H1 (cell line): Measurements from ENCODE around the gene NUP88. TPM values are rescaled to one million over a fixed set of nuclear protein-coding genes. Genes with fewer than 3 reads are reported as not detected.

Source experiments
- CTCF ChIA-PET: fragments of 300-600 bp; sonication (Branson Sonifier 250); formaldehyde crosslinking; loops from one replicate; lab custom pipeline; 2021; ENCODE audit not compliant: partially characterized antibody; lab: Charles Lee
- POLR2A ChIA-PET: fragments of 300-600 bp; sonication (Branson Sonifier 250); formaldehyde crosslinking; loops from one replicate; lab custom pipeline; 2021; ENCODE audit warnings: inconsistent platforms; ENCODE audit not compliant: partially characterized antibody; lab: Charles Lee
- DNase-seq, 2 experiments: peaks; one replicate each; pipeline versions ENCODE4 v3.0.0 to v3.0.0-alpha.2; 2010 to 2022; ENCODE audit warnings: low spot score in 2 of 2, low read depth in 1 of 2, mixed read lengths in 1 of 2
- FAIRE-seq: peaks from 2 replicates; lab custom pipeline; 2011; peaks lifted over from hg19 to GRCh38; lab: Jason Lieb, UNC
- H2AFZ ChIP-seq: 2 replicates; pipeline ENCODE4 v1.8.1; 2012; ENCODE audit warnings: low read length, inconsistent platforms
- H2AK5ac ChIP-seq: 2 replicates; pipeline ENCODE4 v1.6.1; 2013; ENCODE audit warnings: low read depth, low read length
- H2BK120ac ChIP-seq: replicated peaks from 2 replicates; pipeline ENCODE3; 2013; ENCODE audit warnings: low read depth, low read length, inconsistent platforms
- H2BK12ac ChIP-seq: 2 replicates; pipeline ENCODE4 v1.6.1; 2013; ENCODE audit warnings: low read depth, low read length
- H2BK15ac ChIP-seq: 2 replicates; pipeline ENCODE4 v1.6.1; 2013; ENCODE audit warnings: low read length
- H2BK20ac ChIP-seq: 2 replicates; pipeline ENCODE4 v1.6.1; 2013; ENCODE audit warnings: low read length
- H2BK5ac ChIP-seq: 2 replicates; pipeline ENCODE4 v1.6.1; 2013; ENCODE audit warnings: low read depth, low read length
- H3K14ac ChIP-seq: 2 replicates; pipeline ENCODE4 v1.6.1; 2013; ENCODE audit warnings: inconsistent platforms; ENCODE audit not compliant: insufficient read length
- H3K18ac ChIP-seq: 2 replicates; pipeline ENCODE4 v1.6.1; 2013; ENCODE audit warnings: low read length; ENCODE audit errors: extremely low read depth
- H3K23ac ChIP-seq: 2 replicates; pipeline ENCODE4 v1.6.1; 2013; ENCODE audit warnings: inconsistent platforms; ENCODE audit not compliant: insufficient read length
- H3K23me2 ChIP-seq: 2 replicates; pipeline ENCODE4 v1.6.1; 2013; ENCODE audit warnings: low read depth, low read length
- H3K27ac ChIP-seq: 2 replicates; pipeline ENCODE4 v1.6.1; 2011; ENCODE audit warnings: low read depth, low read length, inconsistent platforms
- H3K27me3 ChIP-seq, 4 experiments: replicated peaks in 1 of 4; 1 replicate in 1 of 4; 2 replicates in 3 of 4; pipeline versions ENCODE4 v1.6.1 to v1.8.1; 2011 to 2013; ENCODE audit warnings: low read length in 3 of 4, mild to moderate bottlenecking in 3 of 4, inconsistent platforms in 2 of 4, mixed read lengths in 2 of 4, moderate library complexity in 1 of 4; ENCODE audit not compliant: control insufficient read depth in 3 of 4, insufficient read depth in 3 of 4; ENCODE audit errors: extremely low read depth in 1 of 4
- H3K36me3 ChIP-seq, 4 experiments: 2 replicates each; pipeline versions ENCODE4 v1.6.1 to v1.8.1; 2011 to 2013; ENCODE audit warnings: mild to moderate bottlenecking in 4 of 4, low read length in 3 of 4, moderate library complexity in 2 of 4, control low read depth in 1 of 4, inconsistent platforms in 1 of 4; ENCODE audit not compliant: insufficient read depth in 4 of 4, control insufficient read depth in 2 of 4
- H3K4ac ChIP-seq: replicated peaks from 2 replicates; pipeline ENCODE3; 2013; ENCODE audit warnings: low read length, low read depth, mixed read lengths, inconsistent platforms; ENCODE audit not compliant: insufficient read length
- H3K4me1 ChIP-seq, 4 experiments: replicated peaks in 1 of 4; 1 replicate in 1 of 4; 2 replicates in 3 of 4; pipeline versions ENCODE4 v1.6.1 to v1.8.1; 2011 to 2013; ENCODE audit warnings: low read length in 3 of 4, inconsistent platforms in 2 of 4, mixed read lengths in 1 of 4; ENCODE audit not compliant: insufficient read depth in 4 of 4, control insufficient read depth in 3 of 4
- H3K4me2 ChIP-seq, 2 experiments: 2 replicates each; pipeline versions ENCODE4 v1.6.1 to v1.8.1; 2011 to 2013; ENCODE audit warnings: low read depth in 2 of 2, low read length in 2 of 2, control low read depth in 1 of 2, inconsistent platforms in 1 of 2, mild to moderate bottlenecking in 1 of 2; ENCODE audit not compliant: insufficient read depth in 1 of 2
- H3K4me3 ChIP-seq, 4 experiments: fragments of 200-600, 300-600 bp in 1 of 4; sonication (generic), shearing (Covaris generic), sonication (Bioruptor Twin) in 1 of 4; 2 replicates each; pipeline versions ENCODE4 v1.5.1 to v1.8.1; 2011 to 2016; ENCODE audit warnings: low read length in 4 of 4, low read depth in 3 of 4, control low read depth in 2 of 4, inconsistent platforms in 2 of 4, mild to moderate bottlenecking in 2 of 4, mixed read lengths in 1 of 4, moderate library complexity in 1 of 4; ENCODE audit not compliant: insufficient read depth in 2 of 4; ENCODE audit errors: extremely low read depth in 1 of 4
- H3K56ac ChIP-seq: replicated peaks from 2 replicates; pipeline ENCODE3; 2013; ENCODE audit warnings: low read depth, mild to moderate bottlenecking, mixed read lengths, low read length, inconsistent platforms; ENCODE audit not compliant: insufficient read length
- H3K79me1 ChIP-seq: 2 replicates; pipeline ENCODE4 v1.6.1; 2013; ENCODE audit warnings: low read depth, low read length, control low read depth
- H3K79me2 ChIP-seq, 2 experiments: 2 replicates each; pipeline versions ENCODE4 v1.6.1 to v1.8.1; 2012 to 2013; ENCODE audit warnings: low read length in 2 of 2, mild to moderate bottlenecking in 2 of 2, inconsistent platforms in 1 of 2; ENCODE audit not compliant: insufficient read depth in 2 of 2, control insufficient read depth in 1 of 2
- H3K9ac ChIP-seq, 4 experiments: replicated peaks in 1 of 4; 1 replicate in 1 of 4; 2 replicates in 3 of 4; pipeline versions ENCODE4 v1.6.1 to v1.8.1; 2011 to 2013; ENCODE audit warnings: low read depth in 3 of 4, low read length in 3 of 4, control low read depth in 2 of 4, mild to moderate bottlenecking in 2 of 4, moderate library complexity in 2 of 4, inconsistent platforms in 1 of 4; ENCODE audit errors: extremely low read depth in 1 of 4
- H3K9me3 ChIP-seq, 2 experiments: 2 replicates each; pipeline versions ENCODE4 v1.6.1 to v1.8.1; 2012 to 2013; ENCODE audit warnings: mild to moderate bottlenecking in 2 of 2, moderate library complexity in 2 of 2, control low read depth in 1 of 2, inconsistent platforms in 1 of 2, low read depth in 1 of 2, low read length in 1 of 2, mixed read lengths in 1 of 2; ENCODE audit not compliant: insufficient read depth in 2 of 2
- H4K20me1 ChIP-seq, 2 experiments: replicated peaks in 1 of 2; 2 replicates each; pipeline versions ENCODE3 to v1.8.1; 2011 to 2013; ENCODE audit warnings: inconsistent platforms in 2 of 2, low read length in 2 of 2, mild to moderate bottlenecking in 1 of 2; ENCODE audit not compliant: insufficient read depth in 2 of 2, control insufficient read depth in 1 of 2
- H4K5ac ChIP-seq: 2 replicates; pipeline ENCODE4 v1.6.1; 2013; ENCODE audit warnings: low read length, low read depth, mixed read lengths, inconsistent platforms; ENCODE audit not compliant: insufficient read length
- H4K8ac ChIP-seq: 2 replicates; pipeline ENCODE4 v1.8.0; 2013; ENCODE audit warnings: mild to moderate bottlenecking, moderate library complexity, low read length, inconsistent platforms; ENCODE audit not compliant: insufficient read depth; ENCODE audit errors: extremely low read depth
- H4K91ac ChIP-seq: replicated peaks from 2 replicates; pipeline ENCODE3; 2013; ENCODE audit warnings: low read length, mixed read lengths, inconsistent platforms; ENCODE audit not compliant: insufficient read length
- KDM5A ChIP-seq: fragments of 200-600 bp; IDR thresholded peaks from 2 replicates; pipeline ENCODE4 v1.7.1; 2012; ENCODE audit warnings: mild to moderate bottlenecking, low read length, inconsistent platforms, mixed read lengths
- POLR2AphosphoS5 ChIP-seq: IDR thresholded peaks from 2 replicates; pipeline ENCODE4 v1.6.1; 2011; ENCODE audit warnings: low read depth, low read length
- WGBS, 2 experiments: shearing (Covaris generic) in 1 of 2; methylation state at CpG; one replicate each; pipeline versions ENCODE4 v1.1.6 to v1.1.7; 2013 to 2015; ENCODE audit warnings: low lambda C conversion rate in 2 of 2, mixed read lengths in 2 of 2, inconsistent platforms in 1 of 2, low coverage in 1 of 2, missing lambda C conversion rate in 1 of 2; ENCODE audit not compliant: insufficient replicate concordance in 2 of 2, insufficient coverage in 1 of 2, insufficient read length in 1 of 2; ENCODE audit errors: extremely low coverage in 1 of 2, missing lambda C conversion rate in 1 of 2; 5-methylcytosine and 5-hydroxymethylcytosine counted together
- polyA plus RNA-seq, 7 experiments: library from polyadenylated mRNA; depleted of rRNA in 3 of 7; stranded (reverse) in 5 of 7; unstranded in 2 of 7; fragments of >200 nt in 5 of 7; fragments of 200-250 nt in 2 of 7; gene quantifications; 1 replicate in 5 of 7; 2 replicates in 1 of 7; 4 replicates in 1 of 7; pipeline versions ENCODE4 v1.2.1 to v1.2.3, GENCODE V29; 2011 to 2013; ENCODE audit warnings: missing spikeins in 2 of 7, mixed read lengths in 2 of 7
- total RNA-seq: library from RNA; stranded (reverse); fragmentation: NEBNext Ultra II Directional; extraction: Animal tissue kit (Norgen Biotek cat#: 25700); gene quantifications from 2 replicates; pipeline ENCODE4 v1.2.1, GENCODE V29; 2021

The NUP88 gene
- total and polyA plus RNA-seq, 2 of the 8 experiments (the other 6 are each of a cell fraction or from before 2014, with no cell fraction given): 77.4 to 105 TPM

GRCh38 chr17:5381542-5381941 is 37.9 kb downstream of the NUP88 start:
- no peaks in the 10 kb centered on the region for H3K4me1 ChIP-seq
- H4K20me1 ChIP-seq: peaks cover 0 to 3% of the 10 kb centered on the region in 2 experiments
- DNase-seq: no peak
- CTCF ChIA-PET: interaction anchor here (1.6 to 1.8 kb wide), 2 partner anchors 9 to 52 kb away, joined by 3 to 4 read pairs; no protein-coding TSS in a partner anchor
- H3K23me2 ChIP-seq: no peaks in the 10 kb centered on the region
- H2BK120ac ChIP-seq: no peak overlapping the region
- no peaks in the 10 kb centered on the region for H3K9me3 ChIP-seq
- H4K5ac ChIP-seq: no peak overlapping the region
- no peak overlapping the region for H3K9ac ChIP-seq
- H3K56ac ChIP-seq: no peak overlapping the region
- no peak overlapping the region for H3K4me3 ChIP-seq
- no peak for FAIRE-seq
- no peak overlapping the region for H2BK5ac ChIP-seq
- no peaks in the 10 kb centered on the region for H3K79me2 ChIP-seq
- no peak overlapping the region for H3K4me2 ChIP-seq
- H3K79me1 ChIP-seq: no peaks in the 10 kb centered on the region
- no peak overlapping the region for H2AFZ ChIP-seq
- no peak overlapping the region for H3K23ac ChIP-seq
- no peak overlapping the region for H3K4ac ChIP-seq
- no peak overlapping the region for H2BK20ac ChIP-seq
- H3K27me3 ChIP-seq: no peaks in the 10 kb centered on the region
- WGBS, 2 experiments: 88% methylated on average over 4 of the region's 4 CpGs; no CpG with 5 or more reads in 1 of the 2 experiments
- no peak overlapping the region for H2AK5ac ChIP-seq
- H3K14ac ChIP-seq: no peak overlapping the region
- TF ChIP-seq KDM5A (no peak), POLR2AphosphoS5 (peak; percentile 59; the same call in 1 of the 2 replicates)
- no peak overlapping the region for H3K27ac ChIP-seq
- H3K18ac ChIP-seq: no peak overlapping the region
- no peak overlapping the region for H4K91ac ChIP-seq
- no peak overlapping the region for H2BK12ac ChIP-seq
- no peak overlapping the region for H2BK15ac ChIP-seq
- peaks cover 48 to 86% (median 71%) of the 10 kb centered on the region in 4 experiments for H3K36me3 ChIP-seq
- POLR2A ChIA-PET: interaction anchor here (1.1 to 3.5 kb wide), 8 partner anchors 10 to 52 kb away, joined by 3 to 18 read pairs (median 5); partner anchors contain the start of genes NUP88 and RPAIN
- H4K8ac ChIP-seq: no peak overlapping the region
